Measurements from ENCODE around the gene NFASC. TPM values are rescaled to one million over a fixed set of nuclear protein-coding genes. Genes with fewer than 3 reads are reported as not detected.

The NFASC gene
- total and polyA plus RNA-seq, 2 experiments from 2014 or later = 3.9 to 11.7 TPM

GRCh38 chr1:204959836-204960235 lies 89.2 kb downstream of the NFASC start:
- DNase-seq (ENCODE audit: low spot score) (no peak), ATAC-seq (no peak)
- Histone ChIP-seq H3K4me3 (no peak overlapping the region), H3K27me3 (ENCODE audit: insufficient read depth) (no peaks in the 10 kb centered on the region), H3K36me3 (ENCODE audit: insufficient read depth) (no peaks in the 10 kb centered on the region), H3K79me2 (replicated peaks; ENCODE audit: insufficient read depth) (no peaks in the 10 kb centered on the region), H3K4me1 (ENCODE audit: insufficient read depth) (no peaks in the 10 kb centered on the region), H2AFZ (no peak overlapping the region), H3K27ac (ENCODE audit: low read depth) (no peak overlapping the region), H4K20me1 (replicated peaks; ENCODE audit: insufficient read depth) (no peaks in the 10 kb centered on the region), H3K9me2 (ENCODE audit: insufficient read depth) (no peaks in the 10 kb centered on the region), H3F3A (replicated peaks; ENCODE audit: low read depth) (no peaks in the 10 kb centered on the region), H3K4me2 (no peak overlapping the region)
- no peak for TF ChIP-seq POLR2AphosphoS5 (IDR thresholded peaks at IDR 0.05; ENCODE audit: low read depth)
- no peak for TF ChIP-seq STAT1 (IDR thresholded peaks at IDR 0.05; ENCODE audit: unreplicated experiment)
- TF ChIP-seq CTCF (conservative IDR thresholded peaks at IDR 0.05; ENCODE audit: low read depth in 2 of 2) = no peak
- no peak for TF ChIP-seq CREB1 (CRISPR knock-in tag; IDR thresholded peaks at IDR 0.05; ENCODE audit: low read depth)
- TF ChIP-seq ZNF462 (CRISPR knock-in tag; IDR thresholded peaks at IDR 0.05) = no peak
- no peak for TF ChIP-seq ZNF114 (CRISPR knock-in tag; IDR thresholded peaks at IDR 0.05)
- TF ChIP-seq EZH2phosphoT487 (IDR thresholded peaks at IDR 0.05; ENCODE audit: unreplicated experiment) = no peak
- no peak for TF ChIP-seq EZH2 (IDR thresholded peaks at IDR 0.05; ENCODE audit: low read depth, unreplicated experiment)
- no peak for TF ChIP-seq ZNF331 (CRISPR knock-in tag; IDR thresholded peaks at IDR 0.05; ENCODE audit: low read depth)
- TF ChIP-seq NANOG (IDR thresholded peaks at IDR 0.05; ENCODE audit: borderline replicate concordance) = no peak
- no peak for TF ChIP-seq REST (IDR thresholded peaks at IDR 0.05; ENCODE audit: unreplicated experiment)
- TF ChIP-seq JUNB (IDR thresholded peaks at IDR 0.05; ENCODE audit: unreplicated experiment) = no peak
- TF ChIP-seq ETS1 (IDR thresholded peaks at IDR 0.05) = no peak
- no peaks in the 10 kb centered on the region for H3K9me3 Mint-ChIP-seq
- peaks cover 11% of the 10 kb centered on the region for H3K4me1 Mint-ChIP-seq
- peaks cover 4% of the 10 kb centered on the region for H3K27me3 Mint-ChIP-seq (ENCODE audit: insufficient read depth, low read depth, poor library complexity)
- no peak overlapping the region for H3K27ac Mint-ChIP-seq
- no peak overlapping the region for H3K4me3 Mint-ChIP-seq
- no peaks in the 10 kb centered on the region for H3K36me3 Mint-ChIP-seq (ENCODE audit: low read depth)
